Medulla oblongata (tissue), 1 donor: ENCODE measurements around the gene ANKRD34A.
A peak's percentile ranks its signal among the peaks of the same experiment; 100 is the strongest.
"Not testable (repeated sequence)": the region's sequence is repeated elsewhere in the genome, so short reads cannot be mapped to it uniquely, and the experiment has no call there.

Experiments used
- DNase-seq: peaks from one replicate; pipeline ENCODE4 v3.0.0-alpha.2; 2015; ENCODE audit errors: extremely low spot score

Gene ANKRD34A

GRCh38 chr1:145946477-145946986 is 17.8 kb downstream of the ANKRD34A start:
- no peak for DNase-seq

DNA sequence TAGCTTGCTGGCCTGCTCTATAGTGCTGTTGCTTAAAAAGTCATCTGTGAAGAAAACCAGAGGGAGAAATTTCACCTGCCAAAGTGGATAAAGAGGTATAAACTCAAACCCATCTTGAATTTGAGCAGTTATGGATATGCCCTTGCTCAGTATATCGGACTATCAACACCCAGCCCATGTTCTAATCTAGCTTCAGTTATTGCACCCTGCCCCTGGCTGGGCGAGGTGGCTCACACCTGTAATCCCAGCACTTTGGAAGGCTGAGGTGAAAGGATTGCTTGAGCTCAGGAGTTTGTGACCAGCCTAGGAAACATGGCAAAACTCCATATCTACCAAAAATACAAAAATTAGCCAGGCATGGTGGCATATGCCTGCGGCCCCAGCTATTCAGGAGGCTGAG is 19.8 kb downstream of the ANKRD34A start:
- DNase-seq: no peak

DNA sequence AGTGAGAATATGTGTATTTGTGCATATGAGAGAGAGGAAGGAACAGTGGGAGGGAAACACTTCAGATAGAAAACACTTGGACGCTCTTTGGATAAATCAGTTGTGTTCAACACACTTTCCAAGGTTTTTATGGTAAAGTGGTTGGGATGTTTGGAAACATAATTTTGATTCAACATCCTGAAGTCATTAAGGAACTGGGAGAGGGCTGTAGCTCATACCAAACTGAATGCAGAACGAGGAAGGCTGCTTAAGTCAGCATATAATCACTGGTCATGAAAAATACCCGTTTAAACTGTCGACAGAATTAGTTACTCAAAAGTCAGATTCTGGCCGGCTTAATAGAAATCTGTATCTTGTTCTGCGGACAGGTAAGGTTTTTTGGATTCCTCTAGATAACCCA is 21.5 kb downstream of the ANKRD34A start:
- no peak for DNase-seq

- DNase-seq: no peak
Measured at GRCh38 chr1:145942405-145942804, 22.0 kb downstream of the ANKRD34A start.

GRCh38 chr1:145937436-145937835 is 26.9 kb downstream of the ANKRD34A start:
- DNase-seq: no peak

- peak; percentile 19 for DNase-seq
Measured at GRCh38 chr1:145936247-145936646, 28.1 kb downstream of the ANKRD34A start.

GRCh38 chr1:145935708-145936107 is 28.7 kb downstream of the ANKRD34A start:
- DNase-seq: no peak

DNA sequence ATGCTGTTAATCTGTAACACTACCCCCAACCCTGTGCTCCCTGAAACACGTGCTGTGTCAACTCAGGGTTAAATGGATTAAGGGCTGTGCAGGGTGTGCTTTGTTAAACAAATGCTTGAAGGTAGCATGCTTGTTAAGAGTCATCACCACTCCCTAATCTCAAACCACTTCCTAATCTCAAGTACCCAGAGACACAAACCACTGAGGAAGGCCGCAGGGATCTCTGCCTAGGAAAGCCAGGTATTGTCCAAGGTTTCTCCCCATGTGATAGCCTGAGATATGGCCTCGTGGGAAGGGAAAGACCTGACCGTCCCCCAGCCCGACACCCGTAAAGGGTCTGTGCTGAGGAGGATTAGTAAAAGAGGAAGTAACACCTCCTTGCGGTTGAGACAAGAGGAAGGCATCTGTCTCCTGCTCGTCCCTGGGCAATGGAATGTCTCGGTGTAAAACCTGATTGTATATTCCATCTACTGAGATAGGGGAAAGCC is 31.8 kb downstream of the ANKRD34A start:
- DNase-seq: not testable (repeated sequence)

GRCh38 chr1:145927916-145928643 is 36.3 kb downstream of the ANKRD34A start:
- DNase-seq: no peak

GRCh38 chr1:145927063-145927886 is 37.1 kb downstream of the ANKRD34A start, which contains the start of gene RBM8A:
Gene RBM8A (minus strand): TSS chr1:145927484. CDS start chr1:145927426, 58 bp downstream.
- DNase-seq: peak; percentile 99

GRCh38 chr1:145926686-145927062 is 37.7 kb downstream of the ANKRD34A start:
- DNase-seq: no peak

- no peak for DNase-seq
Measured at GRCh38 chr1:145922266-145922665, 42.1 kb downstream of the ANKRD34A start.

DNA sequence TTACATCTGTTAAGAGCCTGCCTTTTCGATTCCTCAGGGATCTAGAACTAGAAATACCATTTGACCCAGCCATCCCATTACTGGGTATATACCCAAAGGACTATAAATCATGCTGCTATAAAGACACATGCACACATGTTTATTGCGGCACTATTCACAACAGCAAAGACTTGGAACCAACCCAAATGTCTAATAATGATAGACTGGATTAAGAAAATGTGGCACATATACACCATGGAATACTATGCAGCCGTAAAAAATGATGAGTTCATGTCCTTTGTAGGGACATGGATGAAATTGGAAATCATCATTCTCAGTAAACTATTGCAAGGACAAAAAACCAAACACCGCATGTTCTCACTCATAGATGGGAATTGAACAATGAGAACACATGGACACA is 44.1 kb downstream of the ANKRD34A start:
- not testable (repeated sequence) for DNase-seq

DNA sequence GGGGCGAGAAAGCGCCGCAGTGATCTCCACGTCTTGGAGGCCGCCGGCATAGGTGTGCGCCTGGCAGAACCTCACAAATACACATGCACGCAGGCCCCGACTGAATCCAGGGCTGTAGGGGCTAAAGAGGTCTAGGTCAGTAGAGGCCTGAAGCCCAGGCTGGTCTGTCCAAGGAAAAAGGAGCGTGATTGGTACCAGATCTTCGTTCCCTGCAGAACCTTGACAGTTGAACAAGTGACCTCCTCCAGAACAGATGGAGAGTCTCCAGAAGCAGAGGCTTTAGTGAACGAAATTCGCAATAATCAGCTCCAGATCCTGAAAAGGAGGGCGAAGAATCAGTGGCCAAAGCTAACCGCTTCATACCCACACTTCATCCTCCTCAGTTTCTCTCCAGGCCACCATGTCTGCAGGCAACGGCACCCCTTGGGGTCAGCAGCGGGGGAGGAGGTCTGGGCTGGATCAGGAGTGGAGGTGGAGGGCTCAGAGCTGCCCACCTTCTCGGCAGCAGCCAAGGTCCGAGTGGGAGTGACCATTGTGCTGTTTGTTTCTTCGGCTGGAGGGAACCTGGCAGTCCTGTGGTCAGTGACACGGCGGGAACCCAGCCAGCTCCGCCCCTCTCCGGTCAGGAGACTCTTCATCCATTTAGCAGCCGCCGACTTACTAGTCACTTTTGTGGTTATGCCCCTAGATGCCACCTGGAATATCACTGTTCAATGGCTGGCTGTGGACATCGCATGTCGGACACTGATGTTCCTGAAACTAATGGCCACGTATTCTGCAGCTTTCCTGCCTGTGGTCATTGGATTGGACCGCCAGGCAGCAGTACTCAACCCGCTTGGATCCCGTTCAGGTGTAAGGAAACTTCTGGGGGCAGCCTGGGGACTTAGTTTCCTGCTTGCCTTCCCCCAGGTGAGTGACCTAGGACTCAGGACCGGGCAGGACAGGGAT is 45.1 kb downstream of the ANKRD34A start:
- DNase-seq: peak; percentile 45

- peak; percentile 93 for DNase-seq
Measured at GRCh38 chr1:145918144-145918991, 46.0 kb downstream of the ANKRD34A start, which contains the start of gene PEX11B. Gene PEX11B (minus strand): TSS chr1:145918717. CDS start chr1:145918688, 29 bp downstream.

DNA sequence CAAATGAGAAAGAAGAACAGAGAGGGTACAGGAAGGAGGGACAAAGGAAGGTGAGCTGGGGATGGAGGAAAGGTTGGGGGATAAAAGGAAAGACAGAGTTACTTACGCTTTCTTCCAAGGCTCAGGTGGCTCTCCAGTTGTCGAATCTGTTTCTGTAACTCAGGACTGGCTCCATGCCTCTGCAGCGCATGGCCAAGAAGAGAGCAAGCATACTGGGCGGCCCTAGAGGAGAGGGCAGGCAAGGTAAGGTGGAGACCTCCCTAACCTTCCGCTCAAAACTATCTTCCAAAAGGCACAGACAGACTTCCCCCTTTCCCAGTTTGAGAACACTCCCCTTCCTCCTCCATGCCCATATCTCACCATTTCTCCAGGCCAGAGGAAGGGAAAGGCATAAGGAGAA is 46.8 kb downstream of the ANKRD34A start:
- no peak for DNase-seq

DNA sequence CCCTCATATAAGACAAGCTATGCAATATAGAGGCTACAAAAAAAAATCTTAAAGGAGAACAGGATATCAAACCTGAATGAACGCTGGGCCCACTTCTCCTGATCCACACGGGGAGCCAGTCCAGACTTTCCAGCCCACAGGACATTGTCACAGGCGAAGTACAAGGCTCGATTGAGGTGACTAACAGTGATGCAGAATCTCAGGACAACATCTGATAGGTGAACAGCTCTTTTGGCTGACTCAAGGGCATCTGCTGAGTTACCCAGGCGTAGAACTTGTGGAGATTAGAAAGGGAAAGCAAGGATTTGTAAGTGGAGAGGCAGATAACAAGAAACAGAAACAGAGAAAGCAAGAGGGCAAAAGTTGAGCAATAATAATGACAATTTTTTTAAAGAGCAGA is 47.6 kb downstream of the ANKRD34A start:
- no peak for DNase-seq

- DNase-seq: no peak
Measured at GRCh38 chr1:145912128-145912641, 52.2 kb downstream of the ANKRD34A start.
